ENCODE measurements around the gene GALNT2.

The GALNT2 gene

GRCh38 chr1:230195199-230195598 is 128.2 kb downstream of the GALNT2 start:
- DNase-seq, result no peak

- DNase-seq, result no peak
Measured at GRCh38 chr1:230196077-230196476, 129.0 kb downstream of the GALNT2 start.

- DNase-seq, result no peak
Measured at GRCh38 chr1:230197644-230198567, 130.9 kb downstream of the GALNT2 start.

GRCh38 chr1:230199034-230199433 is 132.0 kb downstream of the GALNT2 start:
- no peak for DNase-seq

- no peak for DNase-seq
Measured at GRCh38 chr1:230199554-230199953, 132.5 kb downstream of the GALNT2 start.

GRCh38 chr1:230200276-230200675 is 133.2 kb downstream of the GALNT2 start:
- no peak for DNase-seq

GRCh38 chr1:230201445-230201844 is 134.4 kb downstream of the GALNT2 start:
- no peak for DNase-seq

- no peak for DNase-seq
Measured at GRCh38 chr1:230204842-230205241, 137.8 kb downstream of the GALNT2 start.

- DNase-seq, result no peak
Measured at GRCh38 chr1:230205719-230206198, 138.7 kb downstream of the GALNT2 start.

GRCh38 chr1:230206207-230206606 is 139.2 kb downstream of the GALNT2 start:
- no peak for DNase-seq

GRCh38 chr1:230206976-230207375 is 139.9 kb downstream of the GALNT2 start:
- DNase-seq, result no peak

GRCh38 chr1:230207598-230207997 is 140.6 kb downstream of the GALNT2 start:
- DNase-seq, result no peak

GRCh38 chr1:230208619-230209261 is 141.7 kb downstream of the GALNT2 start:
- no peak for DNase-seq

- DNase-seq, result no peak
Measured at GRCh38 chr1:230210326-230210980, 143.4 kb downstream of the GALNT2 start.

GRCh38 chr1:230210981-230211336 is 143.9 kb downstream of the GALNT2 start:
- DNase-seq, result no peak

- DNase-seq, result no peak
Measured at GRCh38 chr1:230211436-230212145, 144.6 kb downstream of the GALNT2 start.

- no peak for DNase-seq
Measured at GRCh38 chr1:230212405-230212936, 145.4 kb downstream of the GALNT2 start.

- no peak for DNase-seq
Measured at GRCh38 chr1:230215031-230215430, 148.0 kb downstream of the GALNT2 start.

- no peak for DNase-seq
Measured at GRCh38 chr1:230215529-230215928, 148.5 kb downstream of the GALNT2 start.

- DNase-seq, result no peak
Measured at GRCh38 chr1:230216896-230217295, 149.9 kb downstream of the GALNT2 start.

GRCh38 chr1:230218667-230219066 is 151.6 kb downstream of the GALNT2 start:
- DNase-seq, result no peak

GRCh38 chr1:230219174-230220067 is 152.4 kb downstream of the GALNT2 start:
- no peak for DNase-seq

Measured in NCI-H1436 treated with DMSO at 0.1 percent for 48 hours (cell line).